22Rv1 (cell line): ENCODE measurements around the gene CDRT15L2.
"Not testable (repeated sequence)": the region's sequence is repeated elsewhere in the genome, so short reads cannot be mapped to it uniquely, and the experiment has no call there.

Experiments
- CTCF ChIP-seq: fragments of 450-650 bp; IDR thresholded peaks from 2 replicates; pipeline ENCODE4 v1.5.1; 2017; ENCODE audit warnings: mild to moderate bottlenecking
- ZFX ChIP-seq: fragments of 450-650 bp; IDR thresholded peaks from 2 replicates; pipeline ENCODE4 v1.6.1; 2017; ENCODE audit warnings: antibody characterized with exemption, borderline replicate concordance

DNA sequence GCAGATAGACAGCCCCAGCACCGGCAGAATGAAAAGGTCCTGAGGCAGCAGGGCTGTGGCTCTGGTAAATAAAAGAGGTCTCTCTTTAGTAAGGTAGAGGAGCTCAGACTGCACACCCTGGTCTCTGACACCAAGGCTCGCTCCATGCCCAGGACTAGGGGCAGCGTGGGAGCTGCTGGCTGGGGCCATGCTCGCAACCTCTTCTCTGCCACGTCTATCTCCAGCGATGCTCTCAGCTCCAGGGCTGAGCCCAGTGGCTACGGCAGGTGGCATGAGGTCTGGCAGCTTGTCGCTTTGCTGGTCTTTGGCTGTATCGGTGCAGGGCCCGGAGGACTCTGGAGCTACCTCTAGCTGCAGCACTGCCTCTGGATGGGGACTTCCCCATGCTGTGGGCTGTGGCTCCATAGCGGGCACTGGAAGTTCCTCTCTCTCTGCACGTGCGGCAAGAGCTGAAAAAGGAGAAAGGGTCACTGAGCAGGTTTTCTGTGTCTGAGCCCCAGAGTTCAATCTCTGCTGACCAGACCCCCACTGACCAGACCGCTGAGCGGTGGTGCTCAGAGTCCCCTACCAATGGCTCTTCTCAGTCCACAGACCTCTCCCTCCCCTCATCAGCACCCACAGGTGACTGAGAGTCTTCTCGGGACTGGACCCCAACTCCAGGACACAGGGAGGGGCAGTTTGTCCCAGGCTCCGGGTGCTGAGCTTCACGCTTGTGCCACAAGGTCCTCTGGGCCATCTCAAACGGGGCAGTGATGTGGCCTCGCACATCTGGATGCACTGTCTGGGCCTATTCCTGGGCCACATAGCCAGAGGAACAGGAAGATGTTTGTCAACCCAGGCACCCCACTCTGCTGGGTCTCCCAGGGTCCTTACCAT lies 24.2 kb upstream of the CDRT15L2 start:
- TF ChIP-seq CTCF, ZFX: not testable (repeated sequence)
